Parathyroid adenoma (tissue), 2 donors: ENCODE data around the gene ADAM12.

Experiments
- H2AFZ ChIP-seq: fragments of 300-600 bp; sonication (generic); one replicate; pipeline ENCODE4 v1.7.0; 2017; ENCODE audit warnings: antibody characterized with exemption, mild to moderate bottlenecking
- H3K27ac ChIP-seq: fragments of 300-600 bp; sonication (generic); one replicate; pipeline ENCODE4 v1.7.0; 2017
- H3K27me3 ChIP-seq: fragments of 300-600 bp; sonication (generic); one replicate; pipeline ENCODE4 v1.7.0; 2017; ENCODE audit warnings: low read length; ENCODE audit not compliant: control insufficient read depth, insufficient read depth
- H3K36me3 ChIP-seq: fragments of 300-600 bp; sonication (generic); one replicate; pipeline ENCODE4 v1.7.0; 2017; ENCODE audit warnings: low read length; ENCODE audit not compliant: control insufficient read depth, insufficient read depth
- H3K4me1 ChIP-seq: fragments of 300-600 bp; sonication (generic); one replicate; pipeline ENCODE4 v1.7.0; 2017; ENCODE audit warnings: control low read depth
- H3K4me2 ChIP-seq: fragments of 300-600 bp; sonication (generic); one replicate; pipeline ENCODE4 v1.7.0; 2017; ENCODE audit warnings: low read length
- H3K4me3 ChIP-seq: fragments of 300-600 bp; sonication (generic); one replicate; pipeline ENCODE4 v1.7.0; 2017; ENCODE audit warnings: low read depth, low read length
- H3K79me2 ChIP-seq: fragments of 300-600 bp; sonication (generic); one replicate; pipeline ENCODE4 v1.7.0; 2017; ENCODE audit warnings: control low read depth
- H3K9ac ChIP-seq: fragments of 300-600 bp; sonication (generic); one replicate; pipeline ENCODE4 v1.7.0; 2017; ENCODE audit warnings: mild to moderate bottlenecking
- H3K9me3 ChIP-seq: fragments of 300-600 bp; sonication (generic); one replicate; pipeline ENCODE4 v1.7.0; 2017; ENCODE audit warnings: low read length; ENCODE audit not compliant: control insufficient read depth
- TF ChIP-seq, protein P1 (sequence below): fragments of 300-600 bp; sonication (generic); IDR thresholded peaks from one replicate; pipeline ENCODE4 v1.7.0; 2017; ENCODE audit warnings: antibody characterized with exemption, mild to moderate bottlenecking
- donor health status: primary hyperparathyroidism.

ADAM12 gene

DNA sequence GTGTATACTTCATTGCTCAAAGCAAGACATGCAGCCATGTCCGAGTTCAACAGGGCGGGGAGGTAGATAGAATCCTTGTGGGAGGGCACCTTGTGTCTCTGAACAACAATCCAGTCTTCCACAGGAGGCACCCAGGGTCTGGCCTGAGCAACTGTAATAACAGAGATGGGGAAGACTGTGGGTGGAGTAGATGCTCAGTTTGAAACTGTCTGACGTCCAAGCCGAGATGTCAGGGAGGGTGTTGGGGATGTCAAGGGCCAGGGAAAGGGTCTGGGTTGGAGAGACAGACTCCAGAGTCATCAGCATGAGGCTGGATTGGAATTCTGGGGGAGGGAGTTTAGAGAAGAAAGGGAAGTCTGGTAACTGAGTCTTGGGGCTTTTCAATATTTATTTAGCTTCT, 403.9 kb downstream of the ADAM12 start:
- H3K27ac ChIP-seq: no peak overlapping the region
- no peaks in the 10 kb centered on the region for H3K9me3 ChIP-seq
- H2AFZ ChIP-seq: no peak overlapping the region
- H3K4me3 ChIP-seq: no peak overlapping the region
- no peak overlapping the region for H3K4me2 ChIP-seq
- H3K9ac ChIP-seq: no peak overlapping the region
- no peaks in the 10 kb centered on the region for H3K36me3 ChIP-seq
- H3K4me1 ChIP-seq: no peaks in the 10 kb centered on the region
- H3K79me2 ChIP-seq: no peaks in the 10 kb centered on the region
- H3K27me3 ChIP-seq: no peaks in the 10 kb centered on the region
- TF ChIP-seq, protein P1, sequence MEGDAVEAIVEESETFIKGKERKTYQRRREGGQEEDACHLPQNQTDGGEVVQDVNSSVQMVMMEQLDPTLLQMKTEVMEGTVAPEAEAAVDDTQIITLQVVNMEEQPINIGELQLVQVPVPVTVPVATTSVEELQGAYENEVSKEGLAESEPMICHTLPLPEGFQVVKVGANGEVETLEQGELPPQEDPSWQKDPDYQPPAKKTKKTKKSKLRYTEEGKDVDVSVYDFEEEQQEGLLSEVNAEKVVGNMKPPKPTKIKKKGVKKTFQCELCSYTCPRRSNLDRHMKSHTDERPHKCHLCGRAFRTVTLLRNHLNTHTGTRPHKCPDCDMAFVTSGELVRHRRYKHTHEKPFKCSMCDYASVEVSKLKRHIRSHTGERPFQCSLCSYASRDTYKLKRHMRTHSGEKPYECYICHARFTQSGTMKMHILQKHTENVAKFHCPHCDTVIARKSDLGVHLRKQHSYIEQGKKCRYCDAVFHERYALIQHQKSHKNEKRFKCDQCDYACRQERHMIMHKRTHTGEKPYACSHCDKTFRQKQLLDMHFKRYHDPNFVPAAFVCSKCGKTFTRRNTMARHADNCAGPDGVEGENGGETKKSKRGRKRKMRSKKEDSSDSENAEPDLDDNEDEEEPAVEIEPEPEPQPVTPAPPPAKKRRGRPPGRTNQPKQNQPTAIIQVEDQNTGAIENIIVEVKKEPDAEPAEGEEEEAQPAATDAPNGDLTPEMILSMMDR: no peak

DNA sequence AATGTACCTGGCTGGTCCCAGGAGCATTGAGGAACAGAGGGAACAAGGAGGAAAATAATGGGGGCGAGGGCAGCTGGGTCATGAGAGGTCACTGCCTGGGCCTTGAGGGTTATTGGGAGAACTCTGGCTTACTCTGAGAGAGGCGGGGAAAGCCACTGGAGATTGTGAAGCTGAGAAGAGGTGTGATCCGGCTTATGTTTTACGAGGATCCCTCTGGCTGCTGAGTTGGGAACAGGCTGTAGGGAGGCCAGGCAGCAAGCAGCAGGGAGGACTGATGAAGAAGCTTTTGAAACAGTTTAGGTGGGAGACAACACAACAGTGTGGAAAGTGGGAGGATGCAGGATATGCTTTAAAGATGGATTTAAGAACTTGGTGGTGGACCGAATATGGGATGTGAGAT, 404.6 kb downstream of the ADAM12 start:
- Histone ChIP-seq H3K27ac (no peak overlapping the region), H3K9me3 (no peaks in the 10 kb centered on the region), H3K79me2 (no peaks in the 10 kb centered on the region), H3K4me2 (no peak overlapping the region), H3K4me1 (no peaks in the 10 kb centered on the region), H3K27me3 (no peaks in the 10 kb centered on the region), H3K36me3 (no peaks in the 10 kb centered on the region), H3K4me3 (no peak overlapping the region), H3K9ac (no peak overlapping the region), H2AFZ (no peak overlapping the region)
- TF ChIP-seq, protein P1: no peak

DNA sequence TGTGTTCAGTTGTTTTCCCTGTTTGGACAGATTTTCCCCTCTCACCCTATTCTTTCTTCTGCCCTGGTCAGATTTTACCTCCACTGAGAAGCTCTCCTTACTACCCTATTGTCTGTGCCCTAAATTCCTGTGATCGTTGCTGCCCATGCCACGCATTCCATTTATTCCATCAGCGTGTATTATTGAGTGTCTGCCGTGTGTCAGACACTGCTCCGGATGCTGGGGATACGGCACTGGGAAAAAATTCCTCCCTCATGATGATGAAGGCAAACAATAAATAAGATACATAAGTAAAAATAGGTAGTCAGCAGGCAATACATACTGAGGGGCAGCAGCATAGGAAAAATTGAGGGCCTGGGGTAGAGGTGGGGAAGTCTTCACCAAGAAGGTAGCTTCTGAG, 405.1 kb downstream of the ADAM12 start:
- H3K79me2 ChIP-seq: no peaks in the 10 kb centered on the region
- H3K4me2 ChIP-seq: no peak overlapping the region
- TF ChIP-seq, protein P1: no peak
- H3K4me3 ChIP-seq: no peak overlapping the region
- no peak overlapping the region for H2AFZ ChIP-seq
- H3K27ac ChIP-seq: no peak overlapping the region
- no peaks in the 10 kb centered on the region for H3K27me3 ChIP-seq
- no peak overlapping the region for H3K9ac ChIP-seq
- no peaks in the 10 kb centered on the region for H3K36me3 ChIP-seq
- no peaks in the 10 kb centered on the region for H3K4me1 ChIP-seq
- H3K9me3 ChIP-seq: no peaks in the 10 kb centered on the region

DNA sequence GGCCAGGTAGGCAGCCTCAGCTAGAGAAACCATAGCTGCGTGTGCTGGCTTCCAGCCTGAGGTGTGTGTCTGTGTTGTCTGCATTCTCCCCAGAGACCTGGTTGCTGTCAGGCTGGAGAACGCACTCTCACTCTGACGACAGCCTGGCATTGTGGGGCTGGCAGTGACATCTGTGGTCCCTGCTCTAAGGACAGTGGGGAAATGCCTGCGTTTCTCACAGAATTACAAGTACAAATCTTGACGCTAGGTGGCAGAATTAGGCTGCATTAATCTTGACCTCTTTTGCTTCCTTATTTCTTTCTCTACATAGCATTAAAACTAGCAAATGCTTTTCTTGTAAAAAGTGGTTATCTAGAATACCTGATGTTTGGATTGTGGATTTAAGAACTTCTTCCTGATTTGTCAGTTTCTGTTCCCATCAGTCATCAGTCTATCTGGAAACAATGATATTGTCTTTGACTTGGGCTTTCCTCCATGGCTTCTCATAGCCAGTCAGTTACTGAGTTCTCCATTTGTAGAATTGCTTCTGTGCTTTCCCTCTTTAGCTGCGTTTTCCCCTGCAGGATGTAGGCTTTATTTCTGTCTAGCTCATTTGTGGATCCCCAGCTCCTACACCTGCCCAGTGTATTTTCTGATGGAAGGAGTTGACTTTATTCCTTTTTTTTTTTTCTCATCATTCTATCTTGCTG, 405.9 kb downstream of the ADAM12 start:
- no peaks in the 10 kb centered on the region for H3K36me3 ChIP-seq
- H3K27ac ChIP-seq: no peak overlapping the region
- H3K4me1 ChIP-seq: no peaks in the 10 kb centered on the region
- TF ChIP-seq, protein P1: peak; percentile 68
- no peaks in the 10 kb centered on the region for H3K27me3 ChIP-seq
- no peaks in the 10 kb centered on the region for H3K9me3 ChIP-seq
- no peak overlapping the region for H3K9ac ChIP-seq
- no peak overlapping the region for H3K4me3 ChIP-seq
- no peak overlapping the region for H2AFZ ChIP-seq
- H3K4me2 ChIP-seq: no peak overlapping the region
- no peaks in the 10 kb centered on the region for H3K79me2 ChIP-seq

DNA sequence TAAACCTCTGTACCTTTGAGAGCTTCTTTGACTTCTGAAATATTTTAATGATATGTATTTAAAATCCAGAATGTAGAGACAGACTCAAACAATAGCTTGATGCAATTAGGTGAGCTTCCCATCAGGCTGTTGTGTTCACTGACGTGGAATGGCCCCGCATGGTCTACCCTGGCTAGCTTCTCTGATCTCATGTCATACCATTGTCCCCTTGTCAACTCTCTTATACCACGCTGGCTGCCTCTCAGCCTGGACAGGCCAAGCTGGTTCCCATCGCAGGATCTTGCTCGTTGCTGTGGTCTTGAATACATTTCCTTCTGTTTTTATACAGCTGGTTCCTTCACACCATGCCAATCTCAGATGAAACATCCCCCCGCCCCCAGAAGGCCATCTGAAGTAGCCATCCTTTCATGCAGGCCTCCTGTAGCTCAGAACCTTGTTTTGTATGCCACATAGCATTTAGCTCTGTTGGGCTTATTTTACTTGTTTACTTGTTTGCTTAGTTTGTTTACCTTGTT, 407.7 kb downstream of the ADAM12 start:
- Histone ChIP-seq H3K4me3 (no peak overlapping the region), H3K4me1 (no peaks in the 10 kb centered on the region), H3K79me2 (no peaks in the 10 kb centered on the region), H3K4me2 (no peak overlapping the region), H3K9me3 (no peaks in the 10 kb centered on the region), H3K36me3 (no peaks in the 10 kb centered on the region), H3K27ac (no peak overlapping the region), H3K27me3 (no peaks in the 10 kb centered on the region), H3K9ac (no peak overlapping the region), H2AFZ (no peak overlapping the region)
- TF ChIP-seq, protein P1: no peak
